ENCODE results near the gene CLMP. TPM values are rescaled to one million over a fixed set of nuclear protein-coding genes. Genes with fewer than 3 reads are reported as not detected.

Gene CLMP
- total and polyA plus RNA-seq, 9 of the 15 experiments (the other 6 are each of a cell fraction or from before 2014, with no cell fraction given) = 0.02 to 0.15 (median 0.03) TPM; not detected in 6

- H3K9me1 ChIP-seq (ENCODE audit: control insufficient read depth, insufficient read depth, low read length) = no peaks in the 10 kb centered on the region
- no peaks in the 10 kb centered on the region for H3K36me3 ChIP-seq (ENCODE audit: control insufficient read depth, insufficient read depth, low read length)
- FAIRE-seq (no peak), DNase-seq (ENCODE audit: extremely low read depth in 1 of 4, low spot score in 3 of 4) (no peak), ATAC-seq (peak; percentile 33)
- CTCF ChIA-PET (ENCODE audit: low intra/inter-chr PET ratio) = interaction anchor here (0.6 kb wide), 1 partner anchor 232 kb away, joined by 4 read pairs; no protein-coding TSS in a partner anchor
- no peak overlapping the region for H2AFZ ChIP-seq (ENCODE audit: low read depth, low read length)
- POLR2A ChIA-PET = interaction anchor here (0.9 kb wide), 1 partner anchor 24 kb away, joined by 3 read pairs; no protein-coding TSS in a partner anchor
- H3K9me3 ChIP-seq (replicated peaks; ENCODE audit: control insufficient read depth, insufficient read depth, low read depth, low read length) = no peaks in the 10 kb centered on the region
- H3K9ac ChIP-seq (ENCODE audit: insufficient read depth in 1 of 2, low read depth in 2 of 2, low read length in 2 of 2) = no peak overlapping the region
- H3K4me1 ChIP-seq (replicated peaks in 1 of 2; ENCODE audit: control insufficient read depth in 2 of 2, insufficient read depth in 2 of 2, low read length in 2 of 2) = peaks cover 7 to 9% of the 10 kb centered on the region in 2 experiments; a peak in 3 of 5 replicates
- no peaks in the 10 kb centered on the region for H3K27me3 ChIP-seq (ENCODE audit: control insufficient read depth in 2 of 2, insufficient read depth in 2 of 2, low read length in 2 of 2)
- H4K20me1 ChIP-seq (replicated peaks; ENCODE audit: control insufficient read depth, insufficient read depth, low read length) = no peaks in the 10 kb centered on the region
- H3K4me3 ChIP-seq = no peak overlapping the region
- H3K79me2 ChIP-seq (ENCODE audit: control insufficient read depth, insufficient read depth, low read length) = no peaks in the 10 kb centered on the region
- BruUV-seq (replicated peaks) = no TSS peak
- no peak overlapping the region for H3K27ac ChIP-seq (ENCODE audit: extremely low read depth, low read depth, low read length)
- intact Hi-C loops (cut with micrococcal nuclease) = no loop called here
- 0% methylated on average over 1 of the region's 1 CpG for WGBS (ENCODE audit: insufficient coverage, low coverage, missing lambda C conversion rate)
- H3K4me2 ChIP-seq (ENCODE audit: insufficient read depth, low read length) = no peak overlapping the region
- in situ Hi-C loops (cut with MboI) = no loop called here
- TF ChIP-seq CREB1 (IDR thresholded peaks at IDR 0.05) = no peak
- no peak for TF ChIP-seq CREB1 (CRISPR knock-in tag; IDR thresholded peaks at IDR 0.05)
- TF ChIP-seq MBD2 (IDR thresholded peaks at IDR 0.05; ENCODE audit: borderline replicate concordance, low read depth) = no peak
- TF ChIP-seq ZNF12 (CRISPR knock-in tag; IDR thresholded peaks at IDR 0.05) = no peak
- no peak for TF ChIP-seq TCF7 (IDR thresholded peaks at IDR 0.05; ENCODE audit: borderline replicate concordance)
- TF ChIP-seq MLLT1 (IDR thresholded peaks at IDR 0.05) = no peak
- peak; percentile 60 for TF ChIP-seq NR2C1 (IDR thresholded peaks at IDR 0.05)
- peak; percentile 83 for TF ChIP-seq NR2C1 (tag; IDR thresholded peaks at IDR 0.05)
- no peak for TF ChIP-seq ATF1 (CRISPR knock-in tag; IDR thresholded peaks at IDR 0.05)
- TF ChIP-seq ATF1 (tag; IDR thresholded peaks at IDR 0.05) = no peak
- TF ChIP-seq, protein P1, sequence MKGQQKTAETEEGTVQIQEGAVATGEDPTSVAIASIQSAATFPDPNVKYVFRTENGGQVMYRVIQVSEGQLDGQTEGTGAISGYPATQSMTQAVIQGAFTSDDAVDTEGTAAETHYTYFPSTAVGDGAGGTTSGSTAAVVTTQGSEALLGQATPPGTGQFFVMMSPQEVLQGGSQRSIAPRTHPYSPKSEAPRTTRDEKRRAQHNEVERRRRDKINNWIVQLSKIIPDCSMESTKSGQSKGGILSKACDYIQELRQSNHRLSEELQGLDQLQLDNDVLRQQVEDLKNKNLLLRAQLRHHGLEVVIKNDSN (CRISPR knock-in tag; IDR thresholded peaks at IDR 0.05) = peak; percentile 40; the same call in 1 of the 2 replicates
Measured at GRCh38 chr11:123086305-123086704, 108.7 kb downstream of the CLMP start.

Measured in K562 (cell line).